Breast epithelium (tissue), 4 donors: ENCODE results near the gene DOCK10. TPM values are rescaled to one million over a fixed set of nuclear protein-coding genes. Genes with fewer than 3 reads are reported as not detected.

ENCODE experiments used
- DNase-seq, 2 donors: peaks; one replicate each; pipeline ENCODE4 v3.0.0-alpha.2; 2019; ENCODE audit warnings: low spot score in 2 of 2
- H3K27ac ChIP-seq, 2 donors: fragments of 200-600 bp; sonication (generic) in 1 of 2; one replicate each; pipeline ENCODE4 v1.5.1; 2016 to 2019; ENCODE audit warnings: mild to moderate bottlenecking in 1 of 2
- H3K27me3 ChIP-seq, 2 donors: fragments of 200-600 bp; sonication (generic) in 1 of 2; one replicate each; pipeline versions ENCODE4 v1.5.1 to v1.6.0; 2017 to 2019; ENCODE audit warnings: control low read depth in 1 of 2, mild to moderate bottlenecking in 1 of 2
- H3K36me3 ChIP-seq: fragments of 200-600 bp; one replicate; pipeline ENCODE4 v1.5.1; 2019
- H3K4me1 ChIP-seq, 2 donors: fragments of 200-600 bp; sonication (generic); one replicate each; pipeline ENCODE4 v1.5.1; 2016 to 2019; ENCODE audit warnings: control low read depth in 1 of 2
- H3K4me3 ChIP-seq, 3 donors: fragments of 200-600 bp; sonication (generic); 1 replicate in 2 of 3; 2 replicates in 1 of 3; pipeline ENCODE4 v1.5.1; 2016 to 2019; ENCODE audit warnings: mild to moderate bottlenecking in 3 of 3, moderate library complexity in 2 of 3
- H3K9me3 ChIP-seq, 2 donors: fragments of 200-600 bp; sonication (generic) in 1 of 2; one replicate each; pipeline ENCODE4 v1.5.1; 2016 to 2019; ENCODE audit warnings: control low read depth in 1 of 2
- CTCF ChIP-seq, 3 donors: fragments of 450-650 bp; IDR thresholded peaks; one replicate each; pipeline ENCODE4 v1.5.1; 2016 to 2017; ENCODE audit warnings: antibody characterized with exemption in 3 of 3, mild to moderate bottlenecking in 3 of 3, moderate library complexity in 3 of 3
- POLR2A ChIP-seq: fragments of 450-650 bp; IDR thresholded peaks from one replicate; pipeline ENCODE4 v1.6.1; 2016; ENCODE audit warnings: antibody characterized with exemption, mild to moderate bottlenecking, moderate library complexity
- POLR2AphosphoS5 ChIP-seq, 3 donors: sonication (generic); formaldehyde crosslinking; IDR thresholded peaks; one replicate each; pipeline ENCODE4 v1.6.1; 2017; ENCODE audit warnings: antibody characterized with exemption in 3 of 3
- intact Hi-C: fragments of 100-400 bp; cut with DNase I; formaldehyde crosslinking; loops from one replicate; pipeline ENCODE4 v1.15.1; 2023; ENCODE audit warnings: low total_unique reads
- total RNA-seq, 3 donors: library from RNA; depleted of rRNA; stranded (reverse); fragments of >200 nt; gene quantifications; one replicate each; pipeline ENCODE4 v1.1.0, GENCODE V29; 2016

Gene DOCK10
- total RNA-seq, 3 donors from 2014 or later = 13.8 to 23.9 (median 15.4) TPM

GRCh38 chr2:224776795-224777558 is 265.3 kb downstream of the DOCK10 start:
- no peak overlapping the region for H3K27ac ChIP-seq
- no peaks in the 10 kb centered on the region for H3K9me3 ChIP-seq
- TF ChIP-seq POLR2A (no peak), POLR2AphosphoS5 (IDR thresholded peaks at IDR 0.05) (no peak), CTCF (IDR thresholded peaks at IDR 0.05) (no peak)
- H3K4me1 ChIP-seq = no peaks in the 10 kb centered on the region
- no peaks in the 10 kb centered on the region for H3K36me3 ChIP-seq
- no peaks in the 10 kb centered on the region for H3K27me3 ChIP-seq
- no peak for DNase-seq
- intact Hi-C loops = no loop called here
- H3K4me3 ChIP-seq = no peak overlapping the region

- no peaks in the 10 kb centered on the region for H3K27me3 ChIP-seq
- intact Hi-C loops = no loop called here
These were observed 266.6 kb downstream of the DOCK10 start for GRCh38 chr2:224775647-224776046.

DNA sequence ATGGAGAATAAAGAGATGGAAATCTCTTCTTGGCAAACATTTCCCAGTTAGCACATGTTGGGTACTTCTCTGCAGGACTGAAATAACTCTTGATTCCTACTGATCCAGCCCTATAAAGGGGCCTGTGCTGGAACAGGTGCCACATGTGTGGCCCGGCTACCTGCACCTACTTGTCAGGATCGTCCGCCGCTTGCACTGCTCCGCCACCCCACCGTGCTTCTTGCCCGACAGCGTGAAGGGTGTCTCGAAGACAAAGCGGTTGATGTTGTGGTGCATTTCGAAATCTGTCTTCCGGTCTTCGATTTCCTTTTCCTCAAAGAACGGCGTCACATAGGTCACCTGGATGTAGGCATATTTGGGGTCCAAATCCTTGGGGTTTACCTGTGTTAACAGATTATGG is 267.5 kb downstream of the DOCK10 start:
- no peak overlapping the region for H3K27ac ChIP-seq
- no peak overlapping the region for H3K4me3 ChIP-seq
- no peaks in the 10 kb centered on the region for H3K4me1 ChIP-seq
- intact Hi-C loops = no loop called here
- no peak for TF ChIP-seq POLR2A
- TF ChIP-seq CTCF (IDR thresholded peaks at IDR 0.05) = no peak
- TF ChIP-seq POLR2AphosphoS5 (IDR thresholded peaks at IDR 0.05) = no peak
- no peaks in the 10 kb centered on the region for H3K9me3 ChIP-seq
- DNase-seq = no peak
- no peaks in the 10 kb centered on the region for H3K36me3 ChIP-seq
- H3K27me3 ChIP-seq = no peaks in the 10 kb centered on the region

More at GRCh38 chr2:224775647-224776046, 266.6 kb downstream of the DOCK10 start:
- TF ChIP-seq POLR2A (no peak), POLR2AphosphoS5 (IDR thresholded peaks at IDR 0.05) (no peak), CTCF (IDR thresholded peaks at IDR 0.05) (no peak)
- no peak for DNase-seq
- Histone ChIP-seq H3K9me3 (no peaks in the 10 kb centered on the region), H3K36me3 (no peaks in the 10 kb centered on the region), H3K4me3 (no peak overlapping the region), H3K4me1 (no peaks in the 10 kb centered on the region), H3K27ac (no peak overlapping the region)

DNA sequence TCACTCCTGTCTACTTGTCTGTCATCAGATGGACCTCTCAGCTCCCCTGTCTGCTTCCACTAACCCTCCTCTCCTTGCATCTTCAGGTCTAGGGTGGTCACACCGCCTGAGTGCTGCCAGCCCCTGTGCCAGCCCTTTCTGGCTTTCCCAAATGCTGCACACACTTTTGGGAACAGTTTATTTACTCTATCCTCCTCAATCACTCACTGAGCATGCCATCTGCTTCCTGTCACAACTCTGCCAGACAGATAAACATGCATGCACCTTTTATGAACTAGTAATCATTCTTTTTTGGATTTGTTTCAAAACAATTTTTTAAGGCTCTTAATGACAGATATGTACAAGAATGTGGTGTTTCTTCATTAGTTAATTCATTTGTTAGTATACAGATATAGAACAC is 269.8 kb downstream of the DOCK10 start:
- no peaks in the 10 kb centered on the region for H3K9me3 ChIP-seq
- H3K27me3 ChIP-seq = no peaks in the 10 kb centered on the region
- intact Hi-C loops = no loop called here
- TF ChIP-seq POLR2AphosphoS5 (IDR thresholded peaks at IDR 0.05) (no peak), POLR2A (no peak), CTCF (IDR thresholded peaks at IDR 0.05) (no peak)
- no peak overlapping the region for H3K27ac ChIP-seq
- no peaks in the 10 kb centered on the region for H3K4me1 ChIP-seq
- no peak for DNase-seq
- no peaks in the 10 kb centered on the region for H3K36me3 ChIP-seq
- no peak overlapping the region for H3K4me3 ChIP-seq

DNA sequence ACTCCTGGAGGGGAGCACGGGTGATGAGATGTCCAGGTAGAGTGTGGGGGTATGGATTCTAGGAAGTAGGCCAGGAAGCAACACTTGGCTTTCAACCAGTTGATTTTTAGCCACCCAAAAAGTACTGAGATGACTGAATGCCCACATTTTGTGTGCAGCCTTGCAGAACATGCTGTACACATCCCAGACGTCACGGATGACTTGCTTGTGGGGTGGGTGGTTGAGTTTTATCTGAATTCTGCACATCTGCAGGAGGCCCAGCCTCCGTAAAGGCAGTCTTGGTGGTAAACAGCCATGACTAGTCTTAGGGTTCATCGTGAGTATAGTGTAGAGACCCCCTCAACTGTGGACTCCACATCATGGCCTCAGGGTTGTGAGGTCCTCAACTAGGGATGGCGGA is 272.8 kb downstream of the DOCK10 start:
- no peak overlapping the region for H3K27ac ChIP-seq
- no peaks in the 10 kb centered on the region for H3K4me1 ChIP-seq
- no peak for DNase-seq
- H3K27me3 ChIP-seq = no peaks in the 10 kb centered on the region
- TF ChIP-seq POLR2A (no peak), POLR2AphosphoS5 (IDR thresholded peaks at IDR 0.05) (no peak), CTCF (IDR thresholded peaks at IDR 0.05) (no peak)
- H3K9me3 ChIP-seq = no peaks in the 10 kb centered on the region
- intact Hi-C loops = no loop called here
- no peaks in the 10 kb centered on the region for H3K36me3 ChIP-seq
- H3K4me3 ChIP-seq = no peak overlapping the region
